SK-N-SH (cell line): ENCODE results near the gene IDUA. TPM values are rescaled to one million over a fixed set of nuclear protein-coding genes. Genes with fewer than 3 reads are reported as not detected.

Experiments
- CTCF ChIA-PET: fragments of 300-600, 350-600 bp; formaldehyde crosslinking; extraction: SDS; loops from one replicate; lab custom pipeline; 2021; lab: Yijun Ruan, JAX
- POLR2A ChIA-PET: fragments of 350-600 bp; sonication (Branson Sonifier 250); formaldehyde crosslinking; extraction: SDS; loops from one replicate; lab custom pipeline; 2020; ENCODE audit warnings: antibody characterized with exemption, inconsistent platforms; lab: Yijun Ruan, JAX
- DNase-seq: peaks from one replicate; pipeline ENCODE4 v3.0.0; 2012
- H2AFZ ChIP-seq: fragments of 200-600 bp; sonication (generic); 2 replicates; pipeline ENCODE4 v1.8.1; 2016; ENCODE audit warnings: antibody characterized with exemption, mild to moderate bottlenecking, low read depth
- H3F3A ChIP-seq: fragments of 200-600 bp; sonication (generic); replicated peaks from 2 replicates; pipeline ENCODE3; 2016; ENCODE audit warnings: antibody characterized with exemption, mild to moderate bottlenecking; ENCODE audit not compliant: insufficient read depth
- H3K27ac ChIP-seq, 2 experiments: fragments of 200-500 bp in 1 of 2; fragments of 200-600 bp in 1 of 2; sonication (Bioruptor generic) in 1 of 2; sonication (generic), shearing (Covaris generic) in 1 of 2; 2 replicates each; pipeline versions ENCODE4 v1.5.1 to v1.6.1; 2014 to 2016; ENCODE audit warnings: low read depth in 2 of 2, inconsistent platforms in 1 of 2, low read length in 1 of 2, mild to moderate bottlenecking in 1 of 2, mixed read lengths in 1 of 2
- H3K27me3 ChIP-seq: fragments of 200-600 bp; sonication (generic), shearing (Covaris generic); 2 replicates; pipeline ENCODE4 v1.6.1; 2016; ENCODE audit warnings: mixed run types; ENCODE audit not compliant: insufficient read depth
- H3K36me3 ChIP-seq, 2 experiments: fragments of 200-500 bp in 1 of 2; fragments of 200-600 bp in 1 of 2; sonication (Bioruptor generic) in 1 of 2; sonication (generic) in 1 of 2; replicated peaks in 1 of 2; 2 replicates each; pipeline versions ENCODE3 to v1.5.1; 2014 to 2016; ENCODE audit warnings: low read length in 1 of 2, mild to moderate bottlenecking in 1 of 2; ENCODE audit not compliant: insufficient read depth in 2 of 2, control insufficient read depth in 1 of 2
- H3K4me1 ChIP-seq, 2 experiments: fragments of 200-500 bp in 1 of 2; fragments of 200-600 bp in 1 of 2; sonication (Bioruptor generic) in 1 of 2; sonication (generic), shearing (Covaris generic) in 1 of 2; 2 replicates each; pipeline versions ENCODE4 v1.5.1 to v1.6.1; 2014 to 2016; ENCODE audit warnings: low read depth in 1 of 2, low read length in 1 of 2, mixed run types in 1 of 2; ENCODE audit not compliant: insufficient read depth in 2 of 2, control insufficient read depth in 1 of 2
- H3K4me2 ChIP-seq: fragments of 200-600 bp; sonication (generic), shearing (Covaris generic); 2 replicates; pipeline ENCODE4 v1.6.1; 2017; ENCODE audit warnings: mixed run types
- H3K4me3 ChIP-seq, 2 experiments: fragments of 200-500 bp in 1 of 2; fragments of 200-600 bp in 1 of 2; sonication (Bioruptor generic) in 1 of 2; sonication (generic), shearing (Covaris generic) in 1 of 2; 2 replicates each; pipeline versions ENCODE4 v1.5.1 to v1.8.1; 2014 to 2016; ENCODE audit warnings: low read depth in 2 of 2, inconsistent platforms in 1 of 2, low read length in 1 of 2, mild to moderate bottlenecking in 1 of 2, mixed read lengths in 1 of 2, moderate library complexity in 1 of 2
- H3K79me2 ChIP-seq: fragments of 200-600 bp; sonication (generic); 2 replicates; pipeline ENCODE4 v1.8.1; 2017; ENCODE audit warnings: mild to moderate bottlenecking; ENCODE audit not compliant: insufficient read depth
- H3K9ac ChIP-seq: fragments of 200-600 bp; sonication (generic); 2 replicates; pipeline ENCODE4 v1.6.1; 2017; ENCODE audit warnings: mixed run types
- H3K9me2 ChIP-seq: fragments of 200-600 bp; sonication (generic); 2 replicates; pipeline ENCODE4 v1.6.1; 2017; ENCODE audit warnings: mixed run types
- H3K9me3 ChIP-seq: fragments of 200-600 bp; sonication (generic); 2 replicates; pipeline ENCODE4 v1.6.1; 2017; ENCODE audit warnings: mixed run types, mild to moderate bottlenecking, moderate library complexity
- H4K20me1 ChIP-seq: fragments of 200-600 bp; sonication (generic); 2 replicates; pipeline ENCODE4 v1.6.1; 2017; ENCODE audit warnings: mild to moderate bottlenecking, mixed run types; ENCODE audit not compliant: insufficient read depth
- CHD2 ChIP-seq: fragments of 150-350 bp; IDR thresholded peaks from 2 replicates; pipeline ENCODE4 v1.6.1; 2018; ENCODE audit warnings: low read length; ENCODE audit not compliant: partially characterized antibody
- CTCF ChIP-seq: fragments of 200-600 bp; sonication (generic); IDR thresholded peaks from 2 replicates; pipeline ENCODE4 v1.6.1; 2017; ENCODE audit warnings: antibody characterized with exemption, mild to moderate bottlenecking, moderate library complexity
- ELF1 ChIP-seq: IDR thresholded peaks from 2 replicates; pipeline ENCODE4 v1.4.0; 2012
- EZH2phosphoT487 ChIP-seq: fragments of 200-600 bp; sonication (generic); IDR thresholded peaks from 2 replicates; pipeline ENCODE4 v1.6.1; 2017; ENCODE audit warnings: low read depth, mixed run types, mild to moderate bottlenecking, antibody characterized with exemption, moderate library complexity, borderline replicate concordance
- FOXM1 ChIP-seq: IDR thresholded peaks from 2 replicates; pipeline ENCODE4 v1.4.0; 2012; ENCODE audit warnings: low read depth, mild to moderate bottlenecking
- GATA2 ChIP-seq: sonication (generic); formaldehyde crosslinking; IDR thresholded peaks from 2 replicates; pipeline ENCODE4 v1.5.0; 2020; ENCODE audit warnings: mild to moderate bottlenecking, missing genetic modification reagents
- JUND ChIP-seq: IDR thresholded peaks from 2 replicates; pipeline ENCODE4 v1.4.0; 2012
- MAX ChIP-seq: IDR thresholded peaks from 2 replicates; pipeline ENCODE4 v1.4.0; 2012; ENCODE audit warnings: low read depth
- NFIC ChIP-seq: IDR thresholded peaks from 2 replicates; pipeline ENCODE4 v1.4.0; 2012; ENCODE audit warnings: borderline replicate concordance
- NRF1 ChIP-seq: IDR thresholded peaks from 2 replicates; pipeline ENCODE4 v1.6.1; 2012; ENCODE audit warnings: low read depth, mild to moderate bottlenecking, low read length
- PBX3 ChIP-seq: IDR thresholded peaks from 2 replicates; pipeline ENCODE4; 2012
- RAD21 ChIP-seq: IDR thresholded peaks from 2 replicates; pipeline ENCODE4 v1.6.1; 2012; ENCODE audit warnings: mild to moderate bottlenecking, low read length
- RXRA ChIP-seq: IDR thresholded peaks from 2 replicates; pipeline ENCODE4 v1.4.0; 2012; ENCODE audit warnings: low read depth, mild to moderate bottlenecking, borderline replicate concordance
- SMC3 ChIP-seq: IDR thresholded peaks from 2 replicates; pipeline ENCODE4 v1.6.1; 2012; ENCODE audit warnings: low read depth, low read length, improper control_type of control experiment
- TCF12 ChIP-seq: IDR thresholded peaks from 2 replicates; pipeline ENCODE4 v1.4.0; 2012
- TEAD4 ChIP-seq: IDR thresholded peaks from 2 replicates; pipeline ENCODE4 v1.4.0; 2012; ENCODE audit warnings: mild to moderate bottlenecking, borderline replicate concordance; ENCODE audit not compliant: insufficient read depth
- USF2 ChIP-seq: fragments of 150-350 bp; IDR thresholded peaks from 2 replicates; pipeline ENCODE4 v1.6.1; 2017; ENCODE audit warnings: antibody characterized with exemption, low read length, low read depth, borderline replicate concordance
- YY1 ChIP-seq: IDR thresholded peaks from 2 replicates; pipeline ENCODE4 v1.4.0; 2012; ENCODE audit warnings: low read depth, mild to moderate bottlenecking
- WGBS: methylation state at CpG from one replicate; pipeline ENCODE4 v1.1.6; 2017; ENCODE audit warnings: low lambda C conversion rate; 5-methylcytosine and 5-hydroxymethylcytosine counted together
- polyA plus RNA-seq, 3 experiments: library from polyadenylated mRNA; depleted of rRNA; stranded (reverse); fragments of >200 nt; gene quantifications; 2 replicates each; pipeline ENCODE4 v1.2.3, GENCODE V29; 2012

The IDUA gene
- polyA plus RNA-seq, 1 of the 3 experiments (the other 2 are of a cell fraction), result 24.4 TPM

GRCh38 chr4:965048-965765 lies 21.6 kb upstream of the IDUA start:
- H3K4me3 ChIP-seq, result no peak overlapping the region
- POLR2A ChIA-PET, result no interaction called here
- CTCF ChIA-PET, result no interaction called here

GRCh38 chr4:965766-966134 lies 21.1 kb upstream of the IDUA start:
- Histone ChIP-seq H3K9me3 (no peaks in the 10 kb centered on the region), H3K79me2 (no peaks in the 10 kb centered on the region), H3K36me3 (peaks cover 0 to 44% of the 10 kb centered on the region in 2 experiments), H3K27me3 (no peaks in the 10 kb centered on the region), H3K4me1 (no peaks in the 10 kb centered on the region), H2AFZ (no peak overlapping the region), H3K9ac (no peak overlapping the region), H3K4me3 (no peak overlapping the region), H3F3A (no peaks in the 10 kb centered on the region), H3K9me2 (no peaks in the 10 kb centered on the region), H4K20me1 (peaks cover under 1% of the 10 kb centered on the region; the same call in 1 of the 2 replicates), H3K27ac (no peak overlapping the region), H3K4me2 (no peak overlapping the region)
- 95% methylated on average over 15 of the region's 21 CpGs for WGBS
- ChIA-PET POLR2A (no interaction called here), CTCF (no interaction called here)
- DNase-seq, result no peak
- TF ChIP-seq GATA2 (CRISPR knock-in tag) (no peak), JUND (no peak), RXRA (no peak), MAX (no peak), FOXM1 (no peak), TEAD4 (no peak), EZH2phosphoT487 (no peak), PBX3 (no peak), RAD21 (no peak), TCF12 (no peak), YY1 (no peak), SMC3 (no peak), ELF1 (no peak), NRF1 (no peak)

More at GRCh38 chr4:965048-965765, 21.6 kb upstream of the IDUA start:
- no peak overlapping the region for H3K4me2 ChIP-seq
- no peaks in the 10 kb centered on the region for H3K9me3 ChIP-seq
- WGBS, result 97% methylated on average over 5 of the region's 26 CpGs
- no peaks in the 10 kb centered on the region for H3K9me2 ChIP-seq
- H3K36me3 ChIP-seq, result peaks cover 0 to 47% of the 10 kb centered on the region in 2 experiments
- no peaks in the 10 kb centered on the region for H3F3A ChIP-seq
- H3K27me3 ChIP-seq, result no peaks in the 10 kb centered on the region
- TF ChIP-seq EZH2phosphoT487 (no peak), CHD2 (no peak), YY1 (no peak), ELF1 (no peak), CTCF (no peak), RAD21 (no peak), USF2 (no peak), TEAD4 (no peak), GATA2 (CRISPR knock-in tag) (no peak), NFIC (no peak)
- no peaks in the 10 kb centered on the region for H3K79me2 ChIP-seq
- no peak for DNase-seq
- H3K4me1 ChIP-seq, result no peaks in the 10 kb centered on the region
- H3K9ac ChIP-seq, result no peak overlapping the region
- no peaks in the 10 kb centered on the region for H4K20me1 ChIP-seq
- H2AFZ ChIP-seq, result no peak overlapping the region
- no peak overlapping the region for H3K27ac ChIP-seq
